Neutrophil (primary cell): ENCODE data around the gene ZNF423.

ENCODE experiments used
- H3K27ac ChIP-seq: fragments of 200-600 bp; sonication (generic); 2 replicates; pipeline ENCODE4 v1.5.1; 2016; ENCODE audit warnings: mild to moderate bottlenecking, moderate library complexity
- H3K27me3 ChIP-seq: fragments of 200-600 bp; sonication (generic); 2 replicates; pipeline ENCODE4 v1.6.0; 2016; ENCODE audit warnings: mild to moderate bottlenecking
- H3K36me3 ChIP-seq: fragments of 200-600 bp; sonication (generic); 2 replicates; pipeline ENCODE4 v1.5.1; 2017
- H3K4me1 ChIP-seq, 2 experiments: fragments of 200-600 bp in 1 of 2; sonication (generic) in 1 of 2; 1 replicate in 1 of 2; 2 replicates in 1 of 2; pipeline versions ENCODE4 v1.5.1 to v1.6.1; 2013 to 2016; ENCODE audit warnings: low read depth in 1 of 2, low read length in 1 of 2, mild to moderate bottlenecking in 1 of 2, moderate library complexity in 1 of 2; ENCODE audit not compliant: control insufficient read depth in 1 of 2, insufficient read depth in 1 of 2
- H3K4me3 ChIP-seq, 2 experiments: fragments of 200-600 bp in 1 of 2; sonication (generic) in 1 of 2; 1 replicate in 1 of 2; 2 replicates in 1 of 2; pipeline ENCODE4 v1.5.1; 2013 to 2016; ENCODE audit warnings: low read depth in 1 of 2, low read length in 1 of 2, mild to moderate bottlenecking in 1 of 2, moderate library complexity in 1 of 2
- H3K9me3 ChIP-seq: fragments of 200-600 bp; sonication (generic); 2 replicates; pipeline ENCODE4 v1.5.1; 2016
- CTCF ChIP-seq: fragments of 200-600 bp; sonication (generic); IDR thresholded peaks from 2 replicates; pipeline ENCODE4 v1.5.1; 2016; ENCODE audit warnings: antibody characterized with exemption

ZNF423 gene

GRCh38 chr16:49799172-49799571 lies 56.7 kb downstream of the ZNF423 start:
- no peaks in the 10 kb centered on the region for H3K27me3 ChIP-seq
- no peaks in the 10 kb centered on the region for H3K36me3 ChIP-seq
- no peaks in the 10 kb centered on the region for H3K9me3 ChIP-seq
- H3K4me3 ChIP-seq = no peak overlapping the region
- no peak for TF ChIP-seq CTCF
- H3K27ac ChIP-seq = no peak overlapping the region
- no peaks in the 10 kb centered on the region for H3K4me1 ChIP-seq

GRCh38 chr16:49795513-49795912 lies 60.4 kb downstream of the ZNF423 start:
- H3K36me3 ChIP-seq = no peaks in the 10 kb centered on the region
- H3K4me3 ChIP-seq = no peak overlapping the region
- no peak for TF ChIP-seq CTCF
- H3K4me1 ChIP-seq = no peaks in the 10 kb centered on the region
- no peak overlapping the region for H3K27ac ChIP-seq
- H3K9me3 ChIP-seq = no peaks in the 10 kb centered on the region
- H3K27me3 ChIP-seq = no peaks in the 10 kb centered on the region

GRCh38 chr16:49793244-49793643 lies 62.7 kb downstream of the ZNF423 start:
- H3K9me3 ChIP-seq = no peaks in the 10 kb centered on the region
- TF ChIP-seq CTCF = no peak
- no peak overlapping the region for H3K4me3 ChIP-seq
- H3K4me1 ChIP-seq = no peaks in the 10 kb centered on the region
- H3K36me3 ChIP-seq = no peaks in the 10 kb centered on the region
- no peaks in the 10 kb centered on the region for H3K27me3 ChIP-seq
- no peak overlapping the region for H3K27ac ChIP-seq

GRCh38 chr16:49789616-49790015 lies 66.3 kb downstream of the ZNF423 start:
- no peak overlapping the region for H3K27ac ChIP-seq
- no peak overlapping the region for H3K4me3 ChIP-seq
- no peaks in the 10 kb centered on the region for H3K27me3 ChIP-seq
- H3K36me3 ChIP-seq = no peaks in the 10 kb centered on the region
- TF ChIP-seq CTCF = no peak
- no peaks in the 10 kb centered on the region for H3K4me1 ChIP-seq
- no peaks in the 10 kb centered on the region for H3K9me3 ChIP-seq

GRCh38 chr16:49788986-49789385 lies 66.9 kb downstream of the ZNF423 start:
- H3K9me3 ChIP-seq = no peaks in the 10 kb centered on the region
- H3K4me1 ChIP-seq = no peaks in the 10 kb centered on the region
- no peaks in the 10 kb centered on the region for H3K27me3 ChIP-seq
- TF ChIP-seq CTCF = no peak
- H3K36me3 ChIP-seq = no peaks in the 10 kb centered on the region
- no peak overlapping the region for H3K27ac ChIP-seq
- H3K4me3 ChIP-seq = no peak overlapping the region

- Histone ChIP-seq H3K9me3 (no peaks in the 10 kb centered on the region), H3K4me3 (no peak overlapping the region), H3K4me1 (no peaks in the 10 kb centered on the region), H3K36me3 (no peaks in the 10 kb centered on the region), H3K27ac (no peak overlapping the region), H3K27me3 (no peaks in the 10 kb centered on the region)
- no peak for TF ChIP-seq CTCF
Measured at GRCh38 chr16:49788572-49788971, 67.3 kb downstream of the ZNF423 start.
